GM23338 (cell line): ENCODE measurements around the gene TIAM1.

ENCODE experiments used
- POLR2AphosphoS5 ChIP-seq: IDR thresholded peaks from 2 replicates; pipeline ENCODE4 v1.6.1; 2016; ENCODE audit warnings: antibody characterized with exemption, low read depth
- TF ChIP-seq, protein P1 (sequence below), 2 experiments: fragments of 200-600 bp in 1 of 2; sonication (generic) in 1 of 2; conservative IDR thresholded peaks; 2 replicates each; pipeline versions ENCODE4 v1.5.1 to v1.6.1; 2016 to 2017; ENCODE audit warnings: antibody characterized with exemption in 2 of 2, low read depth in 2 of 2, mild to moderate bottlenecking in 2 of 2, moderate library complexity in 1 of 2
- TF ChIP-seq, protein P2 (sequence below): fragments of 250-450 bp; sonication (Bioruptor Pico); IDR thresholded peaks from 2 replicates; pipeline ENCODE4 v1.5.0; 2020; ENCODE audit warnings: mild to moderate bottlenecking, moderate library complexity

DNA sequence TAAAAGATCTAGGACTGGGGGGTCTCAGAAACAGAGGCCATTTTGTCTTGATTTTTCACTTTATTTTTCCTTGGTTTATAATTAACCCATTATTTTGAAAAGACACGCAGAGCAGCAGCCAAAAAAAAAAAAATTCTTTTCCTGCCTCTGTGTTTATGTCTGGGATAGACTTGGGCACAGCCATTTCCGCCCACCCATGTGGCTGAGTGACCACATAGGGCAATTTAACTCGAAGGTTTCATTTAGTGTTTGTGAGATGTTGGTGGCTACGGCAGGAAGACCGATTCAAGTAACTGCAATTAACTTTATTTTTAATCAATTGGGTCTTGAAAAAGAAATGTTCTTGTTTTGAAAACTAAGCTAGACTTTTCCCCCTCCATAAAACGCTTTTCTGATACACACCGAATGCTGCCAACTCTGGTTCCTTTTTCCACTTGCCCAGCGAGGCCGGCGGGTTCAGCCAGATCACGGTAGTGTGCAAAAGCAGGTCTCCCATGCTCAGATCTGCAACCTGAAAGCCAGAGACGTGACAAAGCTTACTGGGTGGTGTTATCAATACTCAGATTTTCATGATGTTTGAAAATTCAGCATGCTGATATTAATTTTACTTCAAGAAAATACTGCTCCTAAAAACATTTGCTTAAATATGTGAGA lies 208.4 kb downstream of the TIAM1 start:
- TF ChIP-seq, protein P1, sequence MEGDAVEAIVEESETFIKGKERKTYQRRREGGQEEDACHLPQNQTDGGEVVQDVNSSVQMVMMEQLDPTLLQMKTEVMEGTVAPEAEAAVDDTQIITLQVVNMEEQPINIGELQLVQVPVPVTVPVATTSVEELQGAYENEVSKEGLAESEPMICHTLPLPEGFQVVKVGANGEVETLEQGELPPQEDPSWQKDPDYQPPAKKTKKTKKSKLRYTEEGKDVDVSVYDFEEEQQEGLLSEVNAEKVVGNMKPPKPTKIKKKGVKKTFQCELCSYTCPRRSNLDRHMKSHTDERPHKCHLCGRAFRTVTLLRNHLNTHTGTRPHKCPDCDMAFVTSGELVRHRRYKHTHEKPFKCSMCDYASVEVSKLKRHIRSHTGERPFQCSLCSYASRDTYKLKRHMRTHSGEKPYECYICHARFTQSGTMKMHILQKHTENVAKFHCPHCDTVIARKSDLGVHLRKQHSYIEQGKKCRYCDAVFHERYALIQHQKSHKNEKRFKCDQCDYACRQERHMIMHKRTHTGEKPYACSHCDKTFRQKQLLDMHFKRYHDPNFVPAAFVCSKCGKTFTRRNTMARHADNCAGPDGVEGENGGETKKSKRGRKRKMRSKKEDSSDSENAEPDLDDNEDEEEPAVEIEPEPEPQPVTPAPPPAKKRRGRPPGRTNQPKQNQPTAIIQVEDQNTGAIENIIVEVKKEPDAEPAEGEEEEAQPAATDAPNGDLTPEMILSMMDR (conservative IDR thresholded peaks at IDR 0.05; ENCODE audit: low read depth in 2 of 2) = no peak
- TF ChIP-seq POLR2AphosphoS5 = no peak
- TF ChIP-seq, protein P2, sequence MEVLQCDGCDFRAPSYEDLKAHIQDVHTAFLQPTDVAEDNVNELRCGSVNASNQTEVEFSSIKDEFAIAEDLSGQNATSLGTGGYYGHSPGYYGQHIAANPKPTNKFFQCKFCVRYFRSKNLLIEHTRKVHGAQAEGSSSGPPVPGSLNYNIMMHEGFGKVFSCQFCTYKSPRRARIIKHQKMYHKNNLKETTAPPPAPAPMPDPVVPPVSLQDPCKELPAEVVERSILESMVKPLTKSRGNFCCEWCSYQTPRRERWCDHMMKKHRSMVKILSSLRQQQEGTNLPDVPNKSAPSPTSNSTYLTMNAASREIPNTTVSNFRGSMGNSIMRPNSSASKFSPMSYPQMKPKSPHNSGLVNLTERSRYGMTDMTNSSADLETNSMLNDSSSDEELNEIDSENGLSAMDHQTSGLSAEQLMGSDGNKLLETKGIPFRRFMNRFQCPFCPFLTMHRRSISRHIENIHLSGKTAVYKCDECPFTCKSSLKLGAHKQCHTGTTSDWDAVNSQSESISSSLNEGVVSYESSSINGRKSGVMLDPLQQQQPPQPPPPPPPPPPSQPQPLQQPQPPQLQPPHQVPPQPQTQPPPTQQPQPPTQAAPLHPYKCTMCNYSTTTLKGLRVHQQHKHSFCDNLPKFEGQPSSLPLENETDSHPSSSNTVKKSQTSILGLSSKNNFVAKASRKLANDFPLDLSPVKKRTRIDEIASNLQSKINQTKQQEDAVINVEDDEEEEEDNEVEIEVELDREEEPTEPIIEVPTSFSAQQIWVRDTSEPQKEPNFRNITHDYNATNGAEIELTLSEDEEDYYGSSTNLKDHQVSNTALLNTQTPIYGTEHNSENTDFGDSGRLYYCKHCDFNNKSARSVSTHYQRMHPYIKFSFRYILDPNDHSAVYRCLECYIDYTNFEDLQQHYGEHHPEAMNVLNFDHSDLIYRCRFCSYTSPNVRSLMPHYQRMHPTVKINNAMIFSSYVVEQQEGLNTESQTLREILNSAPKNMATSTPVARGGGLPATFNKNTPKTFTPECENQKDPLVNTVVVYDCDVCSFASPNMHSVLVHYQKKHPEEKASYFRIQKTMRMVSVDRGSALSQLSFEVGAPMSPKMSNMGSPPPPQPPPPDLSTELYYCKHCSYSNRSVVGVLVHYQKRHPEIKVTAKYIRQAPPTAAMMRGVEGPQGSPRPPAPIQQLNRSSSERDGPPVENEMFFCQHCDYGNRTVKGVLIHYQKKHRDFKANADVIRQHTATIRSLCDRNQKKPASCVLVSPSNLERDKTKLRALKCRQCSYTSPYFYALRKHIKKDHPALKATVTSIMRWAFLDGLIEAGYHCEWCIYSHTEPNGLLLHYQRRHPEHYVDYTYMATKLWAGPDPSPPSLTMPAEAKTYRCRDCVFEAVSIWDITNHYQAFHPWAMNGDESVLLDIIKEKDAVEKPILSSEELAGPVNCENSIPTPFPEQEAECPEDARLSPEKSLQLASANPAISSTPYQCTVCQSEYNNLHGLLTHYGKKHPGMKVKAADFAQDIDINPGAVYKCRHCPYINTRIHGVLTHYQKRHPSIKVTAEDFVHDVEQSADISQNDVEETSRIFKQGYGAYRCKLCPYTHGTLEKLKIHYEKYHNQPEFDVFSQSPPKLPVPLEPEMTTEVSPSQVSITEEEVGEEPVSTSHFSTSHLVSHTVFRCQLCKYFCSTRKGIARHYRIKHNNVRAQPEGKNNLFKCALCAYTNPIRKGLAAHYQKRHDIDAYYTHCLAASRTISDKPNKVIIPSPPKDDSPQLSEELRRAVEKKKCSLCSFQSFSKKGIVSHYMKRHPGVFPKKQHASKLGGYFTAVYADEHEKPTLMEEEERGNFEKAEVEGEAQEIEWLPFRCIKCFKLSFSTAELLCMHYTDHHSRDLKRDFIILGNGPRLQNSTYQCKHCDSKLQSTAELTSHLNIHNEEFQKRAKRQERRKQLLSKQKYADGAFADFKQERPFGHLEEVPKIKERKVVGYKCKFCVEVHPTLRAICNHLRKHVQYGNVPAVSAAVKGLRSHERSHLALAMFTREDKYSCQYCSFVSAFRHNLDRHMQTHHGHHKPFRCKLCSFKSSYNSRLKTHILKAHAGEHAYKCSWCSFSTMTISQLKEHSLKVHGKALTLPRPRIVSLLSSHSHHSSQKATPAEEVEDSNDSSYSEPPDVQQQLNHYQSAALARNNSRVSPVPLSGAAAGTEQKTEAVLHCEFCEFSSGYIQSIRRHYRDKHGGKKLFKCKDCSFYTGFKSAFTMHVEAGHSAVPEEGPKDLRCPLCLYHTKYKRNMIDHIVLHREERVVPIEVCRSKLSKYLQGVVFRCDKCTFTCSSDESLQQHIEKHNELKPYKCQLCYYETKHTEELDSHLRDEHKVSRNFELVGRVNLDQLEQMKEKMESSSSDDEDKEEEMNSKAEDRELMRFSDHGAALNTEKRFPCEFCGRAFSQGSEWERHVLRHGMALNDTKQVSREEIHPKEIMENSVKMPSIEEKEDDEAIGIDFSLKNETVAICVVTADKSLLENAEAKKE (CRISPR knock-in tag) = no peak
